NCI-H345 treated with DMSO at 0.1 percent for 48 hours (cell line): ENCODE measurements around the gene VSIG2.

Experiments used
- DNase-seq: peaks from one replicate; lab custom pipeline; 2025; ENCODE audit not compliant: unreplicated experiment; lab: John Stamatoyannopoulos, UW

VSIG2 gene

GRCh38 chr11:124763156-124763947 is 11.3 kb upstream of the VSIG2 start:
- peak; percentile 72 for DNase-seq

DNA sequence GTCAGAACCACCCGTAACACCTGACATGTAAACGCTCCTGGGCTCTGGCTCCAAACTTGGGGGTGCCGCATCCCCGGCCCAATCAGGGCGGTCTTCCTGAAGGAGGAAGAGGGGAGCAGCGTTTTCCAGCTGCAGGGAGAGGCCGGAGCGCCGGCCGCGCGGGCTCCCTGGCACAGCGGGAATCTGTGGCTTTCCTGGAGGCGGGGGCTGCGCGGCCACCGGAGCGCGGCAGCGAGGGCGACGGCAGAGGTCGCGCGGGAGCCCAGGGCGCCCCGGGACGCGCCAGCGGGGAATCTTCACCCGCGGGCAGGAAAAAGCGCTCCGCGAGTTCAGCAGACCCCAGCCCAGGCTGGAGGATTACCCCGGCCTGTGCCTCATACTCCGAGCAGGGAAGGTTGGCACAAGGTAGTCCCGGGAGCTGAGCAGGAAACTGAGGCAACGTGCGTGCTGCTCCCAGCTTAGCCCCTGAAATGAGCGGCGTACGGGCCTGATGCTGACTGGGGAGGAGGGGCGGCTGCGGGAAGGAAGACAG is 10.6 kb upstream of the VSIG2 start:
- DNase-seq, result no peak

DNA sequence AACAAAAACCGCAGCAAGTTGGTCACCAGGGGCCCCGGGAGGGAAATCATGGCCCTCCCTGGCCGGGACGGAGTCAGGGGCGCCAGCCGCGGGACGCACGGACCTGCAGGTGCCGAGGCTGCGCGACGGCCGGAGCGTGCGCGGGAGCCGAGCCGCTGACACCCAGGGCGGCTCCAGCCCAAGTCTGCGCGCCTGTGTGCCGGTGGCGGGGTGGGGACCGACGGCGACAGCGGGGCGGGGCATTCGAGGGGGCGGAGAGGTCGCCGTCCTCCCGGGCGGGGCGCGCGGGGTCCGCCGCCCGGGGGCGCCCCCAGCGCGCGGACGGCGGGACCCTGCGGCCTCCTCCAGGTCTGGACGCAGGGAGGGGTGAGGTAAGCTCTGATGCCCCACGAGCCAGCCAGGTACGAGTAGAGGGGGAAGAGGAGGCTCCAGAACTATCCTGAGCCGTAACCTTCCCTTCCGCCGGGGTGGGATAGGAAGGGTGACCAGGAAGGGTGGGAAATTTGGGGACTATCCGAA is 10.1 kb upstream of the VSIG2 start, which contains the start of gene ESAM:
TSS of gene ESAM (minus strand) at position 186 of the 519 bp plus-strand sequence. CDS start at position 50, 136 bp downstream.
- no peak for DNase-seq

- DNase-seq, result no peak
Measured at GRCh38 chr11:124761301-124762104, 9.4 kb upstream of the VSIG2 start.

GRCh38 chr11:124760806-124761205 is 8.8 kb upstream of the VSIG2 start:
- no peak for DNase-seq

GRCh38 chr11:124760205-124760652 is 8.2 kb upstream of the VSIG2 start:
- no peak for DNase-seq

- DNase-seq, result no peak
Measured at GRCh38 chr11:124759266-124760204, 7.5 kb upstream of the VSIG2 start.

DNA sequence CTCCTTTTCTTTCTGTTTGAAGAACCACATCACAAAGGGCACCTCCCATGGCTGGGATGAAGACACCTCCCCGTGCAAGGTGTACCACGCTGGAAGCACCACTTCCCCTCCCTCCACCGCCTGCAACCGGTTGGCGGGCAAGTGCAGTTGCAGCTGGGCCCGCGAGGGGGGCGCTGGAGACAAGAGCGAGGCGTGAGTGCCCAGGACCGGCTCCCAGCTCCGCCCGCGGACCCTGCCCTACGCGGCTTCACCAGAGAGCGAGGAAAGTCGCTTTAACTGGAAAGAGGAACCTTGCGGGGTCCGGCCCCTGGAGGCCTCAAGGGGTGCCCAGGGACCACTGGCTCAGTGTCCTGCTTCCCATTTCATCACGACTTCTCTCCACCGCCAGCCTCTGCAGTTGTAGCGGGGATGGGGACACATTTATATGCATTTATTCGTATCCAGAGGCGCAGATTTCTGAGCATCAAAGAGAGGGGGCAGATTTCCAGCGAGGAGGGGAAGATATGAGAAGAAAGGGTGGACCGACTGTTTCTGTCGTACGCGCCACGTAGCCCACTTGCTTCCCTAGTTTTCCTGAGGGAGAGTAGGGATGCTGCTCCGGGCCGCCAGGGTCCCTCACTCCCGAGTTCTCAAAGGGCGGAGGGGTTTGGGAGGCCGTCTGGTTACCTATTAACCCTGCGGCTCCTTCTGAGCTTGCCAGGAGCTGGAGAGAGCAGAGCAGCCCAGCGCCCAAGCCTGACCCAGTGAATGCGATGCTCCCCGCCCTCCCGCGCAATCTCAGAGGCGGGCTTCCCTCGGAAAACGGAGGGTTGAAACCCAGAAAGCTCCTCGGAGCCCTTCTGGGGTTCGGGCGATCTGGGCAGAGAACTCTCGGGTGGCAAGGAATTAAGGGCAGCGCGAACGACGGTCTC is 6.6 kb upstream of the VSIG2 start:
- peak; percentile 11 for DNase-seq

GRCh38 chr11:124757320-124757719 is 5.3 kb upstream of the VSIG2 start:
- no peak for DNase-seq

DNA sequence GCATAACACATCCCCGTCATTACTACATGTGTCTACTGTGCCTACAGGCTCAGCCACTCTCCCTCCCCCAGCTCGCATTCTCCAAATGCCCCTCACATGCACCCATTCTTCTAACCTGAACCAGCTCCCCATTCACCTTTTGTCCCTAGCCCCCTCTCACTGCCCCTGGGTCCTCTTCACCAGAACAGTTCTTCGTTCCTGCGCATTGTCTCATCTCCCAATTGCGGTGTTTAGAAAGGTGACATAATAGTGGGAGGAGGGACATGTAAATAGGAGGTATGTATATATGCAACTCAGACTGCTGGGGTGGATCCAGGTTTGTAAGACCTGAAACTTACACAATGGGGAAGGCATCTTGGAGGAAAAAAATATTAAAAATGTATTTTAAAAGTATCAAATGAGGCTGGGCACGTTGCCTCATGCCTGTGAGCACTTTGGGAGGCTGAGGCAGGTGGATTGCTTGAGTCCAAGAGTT is 4.7 kb upstream of the VSIG2 start:
- no peak for DNase-seq

DNA sequence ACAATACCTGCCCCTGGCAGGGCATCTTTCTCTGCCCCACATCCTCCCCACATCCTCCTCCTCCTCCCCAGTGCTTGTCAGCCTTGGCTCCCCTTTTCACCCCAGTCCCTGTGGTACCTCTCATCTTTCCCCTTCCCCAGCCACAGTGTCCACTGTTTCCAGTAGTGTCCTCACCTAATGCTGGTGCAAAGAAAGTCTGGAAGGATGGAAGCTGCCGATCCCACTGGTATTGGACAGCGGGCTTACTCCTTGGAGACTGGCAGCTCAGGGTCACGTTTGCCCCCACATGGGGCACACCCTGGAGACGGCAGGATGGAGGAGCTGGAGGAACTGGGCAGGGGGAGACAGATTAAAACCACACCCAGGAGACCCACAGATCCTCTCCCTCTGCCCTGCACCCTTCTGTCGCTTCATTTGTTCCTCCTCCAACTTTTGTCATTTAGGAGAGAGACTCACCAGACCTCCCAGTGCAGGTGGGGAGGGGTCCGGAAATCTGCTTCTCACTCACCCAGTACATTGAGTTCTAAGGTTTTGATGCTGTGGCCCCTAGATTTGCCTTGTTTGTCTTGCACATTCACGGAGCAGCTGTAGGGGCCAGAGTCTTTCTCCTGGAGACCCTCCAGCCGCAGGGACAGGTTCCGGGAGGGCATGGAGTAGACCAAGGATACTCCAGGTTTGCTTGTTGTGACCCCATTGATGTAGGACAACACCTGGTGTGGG is 4.1 kb upstream of the VSIG2 start:
- no peak for DNase-seq

GRCh38 chr11:124754710-124755109 is 2.7 kb upstream of the VSIG2 start:
- DNase-seq, result no peak

GRCh38 chr11:124754309-124754708 is 2.3 kb upstream of the VSIG2 start:
- DNase-seq, result no peak

DNA sequence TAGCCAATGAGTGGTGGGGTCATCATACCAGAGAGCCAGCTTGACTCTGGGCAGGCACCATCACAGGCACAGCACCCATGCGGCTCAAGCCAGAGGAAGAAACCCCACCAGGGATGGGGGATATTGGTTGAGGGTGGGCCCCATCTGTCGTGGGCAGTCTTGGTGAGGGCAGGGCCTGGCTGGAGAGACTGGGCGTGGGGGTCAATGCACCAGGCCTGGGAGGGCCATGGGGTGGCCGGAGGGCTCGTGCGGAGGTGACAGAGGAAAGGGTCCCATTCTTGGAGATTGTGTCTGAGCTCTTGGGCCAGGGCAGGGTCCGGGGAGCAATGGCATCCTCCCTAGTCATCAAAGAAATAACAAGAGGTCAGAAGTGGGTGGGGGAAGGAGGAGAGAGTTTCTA is 1.6 kb upstream of the VSIG2 start:
- DNase-seq, result no peak

- DNase-seq, result no peak
Measured at GRCh38 chr11:124753205-124753604, 1.1 kb upstream of the VSIG2 start.

- DNase-seq, result no peak
Measured at GRCh38 chr11:124752471-124753102, 532 bp upstream of the VSIG2 start.

- DNase-seq, result no peak
Measured at GRCh38 chr11:124751391-124751740, 689 bp downstream of the VSIG2 start.

GRCh38 chr11:124749912-124750311 is 2.1 kb downstream of the VSIG2 start:
- no peak for DNase-seq
